ENCODE measurements around the gene RARRES2. TPM values are rescaled to one million over a fixed set of nuclear protein-coding genes. Genes with fewer than 3 reads are reported as not detected.
"Not testable (repeated sequence)": the region's sequence is repeated elsewhere in the genome, so short reads cannot be mapped to it uniquely, and the experiment has no call there.

The RARRES2 gene
- 48.7 and 50.4 TPM in 2 replicates for total RNA-seq (2014; rRNA removed; shearing (Covaris generic))

DNA sequence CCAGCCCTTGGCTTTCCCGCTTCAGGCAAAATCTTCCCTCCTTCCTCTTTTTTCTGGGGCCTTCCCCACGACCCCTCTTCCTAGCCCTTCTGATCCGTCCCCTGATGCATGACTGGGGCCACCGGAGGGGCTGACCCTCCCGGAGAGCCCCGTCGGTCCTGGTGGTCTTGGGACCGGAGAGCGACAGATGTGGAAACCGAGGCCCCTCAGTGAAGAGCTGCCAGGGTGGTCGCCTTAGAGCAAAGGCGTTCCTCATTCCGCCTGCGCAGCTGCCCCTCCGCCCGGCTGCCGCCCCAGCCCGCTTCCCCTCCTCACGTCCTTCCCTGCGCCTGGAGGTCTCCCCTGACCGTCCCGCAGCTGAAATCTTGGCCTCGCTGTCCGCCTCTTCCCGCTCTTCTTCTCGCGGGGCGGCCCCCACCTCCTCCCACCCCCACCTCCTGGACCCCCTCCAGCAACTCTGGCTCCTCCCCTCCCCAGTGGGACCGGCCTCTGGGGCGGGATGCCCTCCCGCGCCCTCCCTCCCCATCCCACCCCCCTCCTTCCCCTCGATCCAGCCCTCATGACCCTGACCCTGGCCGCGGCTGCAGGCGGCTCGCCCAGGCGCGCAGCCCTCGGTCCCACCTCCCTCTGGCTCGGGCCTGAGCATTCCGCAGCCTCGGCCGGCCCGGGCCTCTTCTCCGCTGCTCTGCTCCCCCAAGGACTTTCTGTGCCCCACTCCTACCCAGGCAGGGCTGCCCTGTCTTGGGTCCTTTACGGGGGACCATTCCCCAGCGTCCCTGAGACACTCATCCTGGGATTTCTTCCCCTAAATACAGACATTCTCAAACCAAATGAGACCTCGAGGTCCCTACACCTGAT, at the start of gene RARRES2:
RARRES2 (minus strand) TSS at position 367 of the 858 bp plus-strand sequence. CDS start 1,020 bp downstream, outside the sequence.
- DNase-seq (ENCODE audit: low spot score) = no peak

GRCh38 chr7:150390205-150390604, 48.8 kb upstream of the RARRES2 start:
- DNase-seq (ENCODE audit: low spot score) = no peak

DNA sequence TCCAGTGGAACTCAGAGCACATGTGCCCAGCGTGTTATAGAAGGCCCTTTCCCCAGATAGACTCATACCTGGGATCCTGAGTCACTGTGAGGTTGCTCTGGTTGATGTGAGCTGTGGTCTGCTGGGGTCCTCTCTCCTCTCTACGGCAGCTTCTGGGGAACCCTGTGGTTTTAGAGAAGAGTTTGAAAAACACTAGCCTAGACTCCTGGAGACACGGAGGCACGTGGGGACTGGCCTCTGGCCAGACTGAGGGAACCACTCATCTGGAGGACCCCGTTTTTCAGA, 48.0 kb upstream of the RARRES2 start:
- no peak for DNase-seq (ENCODE audit: low spot score)

- no peak for DNase-seq (ENCODE audit: low spot score)
These were observed 47.5 kb upstream of the RARRES2 start for GRCh38 chr7:150388709-150389531.

DNA sequence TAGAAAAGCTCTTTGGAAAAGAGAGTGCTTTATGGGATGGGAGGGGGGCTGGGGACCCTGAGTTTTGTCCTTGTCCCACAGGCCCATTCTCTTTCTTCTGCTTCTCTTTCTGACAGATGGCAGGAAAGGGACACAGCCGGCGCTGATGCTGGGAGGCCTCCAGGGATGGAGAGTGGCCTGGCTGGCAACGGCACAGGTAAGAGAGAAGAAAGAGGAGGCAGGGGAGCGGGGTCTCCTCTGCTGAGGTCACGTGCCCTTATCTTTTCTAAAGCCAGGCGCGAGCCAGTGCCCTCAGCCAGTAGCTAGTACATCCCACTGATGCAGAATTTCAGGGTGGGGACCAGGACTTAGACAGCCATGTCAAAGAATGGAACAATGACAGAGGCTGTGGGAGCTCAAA, 46.9 kb upstream of the RARRES2 start:
- DNase-seq (ENCODE audit: low spot score) = no peak

- not testable (repeated sequence) for DNase-seq (ENCODE audit: low spot score)
These were observed 44.5 kb upstream of the RARRES2 start for GRCh38 chr7:150385884-150386283.

DNA sequence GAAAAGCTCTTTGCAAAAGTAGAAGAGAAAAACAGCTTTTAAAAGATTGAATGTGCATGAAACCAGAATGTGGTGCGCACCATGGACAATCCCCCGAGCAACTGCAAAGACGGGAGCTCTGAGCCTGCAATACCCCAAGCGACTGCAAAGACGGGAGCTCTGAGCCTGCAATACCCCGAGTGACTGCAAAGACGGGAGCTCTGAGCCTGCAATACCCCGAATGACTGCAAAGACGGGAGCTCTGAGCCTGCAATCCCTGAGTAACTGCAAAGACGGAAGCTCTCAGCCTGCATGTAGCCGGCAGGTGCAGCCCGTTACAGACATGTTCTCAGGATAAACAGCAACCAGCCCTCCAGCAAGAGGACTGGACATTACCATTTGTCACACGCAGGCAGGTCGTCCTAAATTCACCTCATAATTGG, 43.9 kb upstream of the RARRES2 start:
- DNase-seq (ENCODE audit: low spot score) = no peak

DNA sequence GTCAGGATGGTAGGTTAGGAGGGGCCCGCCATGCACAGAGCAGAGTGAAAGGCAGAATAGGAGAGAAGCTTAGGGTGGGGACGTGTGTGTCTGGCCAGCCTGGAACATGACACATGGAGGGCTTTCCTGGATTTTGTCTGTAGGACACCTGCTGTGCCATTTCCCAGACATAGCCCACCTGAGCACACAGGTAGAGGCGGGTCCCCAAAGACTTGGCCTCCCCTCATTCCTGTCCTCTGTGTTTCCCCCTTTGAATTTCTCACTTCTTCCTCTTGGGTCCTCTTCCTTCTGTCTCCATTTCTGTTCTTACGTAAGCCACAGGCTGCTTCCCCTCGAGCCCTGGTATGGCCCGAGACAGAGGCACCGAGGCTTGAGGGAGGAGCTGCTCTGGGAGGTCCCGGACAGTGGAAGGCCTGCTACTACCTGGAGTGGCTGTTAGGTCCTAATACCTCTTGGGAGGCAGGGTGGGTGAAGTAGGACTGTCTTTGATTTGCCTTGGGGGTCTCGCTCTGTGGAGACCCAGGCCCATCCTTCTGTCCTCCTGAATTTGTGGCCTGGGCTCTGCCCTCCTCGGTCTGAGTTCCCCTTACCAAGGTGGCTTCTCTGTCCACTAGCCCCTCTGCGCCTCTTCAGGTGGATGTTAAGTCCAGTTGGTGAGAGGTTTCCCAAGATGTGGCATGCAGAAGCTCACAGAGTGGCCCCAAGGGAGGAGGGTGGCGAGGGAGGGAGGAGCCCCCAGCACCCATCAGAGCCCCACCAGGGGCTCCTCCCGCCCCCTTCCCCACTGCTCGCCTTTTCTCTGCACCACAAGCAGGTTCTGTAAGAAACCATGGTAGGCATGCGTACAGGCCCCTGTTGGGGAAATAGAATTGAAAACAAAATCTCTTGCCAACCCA, 43.2 kb upstream of the RARRES2 start:
- no peak for DNase-seq (ENCODE audit: low spot score)

DNA sequence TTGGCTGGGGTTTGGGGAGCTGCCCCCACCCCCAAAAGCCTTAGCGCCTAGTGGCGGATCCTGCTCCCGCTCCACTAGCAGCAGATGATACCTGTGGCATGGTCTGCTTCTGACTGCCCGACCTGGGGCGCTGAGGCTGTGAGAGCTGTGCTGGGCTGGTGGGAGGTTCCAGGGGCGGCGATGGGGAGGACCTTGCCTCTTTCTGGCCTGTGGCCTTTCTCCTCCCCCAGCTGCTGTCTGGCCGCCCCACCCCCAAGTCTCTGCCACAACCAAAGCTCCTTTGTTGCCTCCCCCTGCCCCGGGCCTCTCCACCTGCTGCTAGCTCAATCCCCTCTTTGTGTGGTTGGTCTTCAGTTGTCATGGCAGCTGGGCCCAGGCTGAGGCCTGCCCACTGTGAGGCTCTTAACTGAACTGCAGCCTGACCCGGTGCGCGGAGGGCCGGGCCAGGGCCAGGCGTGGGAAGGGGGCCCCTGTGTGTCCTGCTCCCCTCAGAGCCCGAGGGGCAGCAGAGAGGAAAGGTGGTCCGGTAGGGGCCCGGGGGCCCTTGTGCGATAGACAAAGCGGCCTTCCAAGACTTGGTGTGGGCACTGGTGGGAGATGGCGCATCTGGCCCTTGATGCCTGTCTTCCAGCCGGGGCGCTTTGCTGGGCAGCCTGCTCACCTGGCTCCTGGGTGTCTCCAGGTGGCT, 42.4 kb upstream of the RARRES2 start:
- no peak for DNase-seq (ENCODE audit: low spot score)

DNA sequence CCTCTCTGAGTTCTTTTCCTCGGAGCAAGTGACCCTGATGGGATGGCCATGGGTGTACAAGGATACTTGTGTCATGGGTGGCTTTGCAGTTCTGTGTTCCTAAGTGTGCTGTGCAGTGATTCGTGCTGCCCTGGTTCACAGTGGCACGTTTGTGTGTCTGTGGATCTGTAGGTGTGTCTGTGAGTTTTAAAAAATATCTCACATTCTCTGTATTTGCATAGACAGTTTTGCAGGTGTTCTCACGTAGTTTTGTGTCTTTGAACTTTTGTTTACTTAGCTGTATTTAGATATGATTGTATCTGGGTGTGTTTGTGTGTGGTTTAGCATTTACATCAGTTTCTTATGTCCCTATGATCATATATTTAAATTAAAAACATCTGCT, 41.4 kb upstream of the RARRES2 start:
- DNase-seq (ENCODE audit: low spot score) = no peak

DNA sequence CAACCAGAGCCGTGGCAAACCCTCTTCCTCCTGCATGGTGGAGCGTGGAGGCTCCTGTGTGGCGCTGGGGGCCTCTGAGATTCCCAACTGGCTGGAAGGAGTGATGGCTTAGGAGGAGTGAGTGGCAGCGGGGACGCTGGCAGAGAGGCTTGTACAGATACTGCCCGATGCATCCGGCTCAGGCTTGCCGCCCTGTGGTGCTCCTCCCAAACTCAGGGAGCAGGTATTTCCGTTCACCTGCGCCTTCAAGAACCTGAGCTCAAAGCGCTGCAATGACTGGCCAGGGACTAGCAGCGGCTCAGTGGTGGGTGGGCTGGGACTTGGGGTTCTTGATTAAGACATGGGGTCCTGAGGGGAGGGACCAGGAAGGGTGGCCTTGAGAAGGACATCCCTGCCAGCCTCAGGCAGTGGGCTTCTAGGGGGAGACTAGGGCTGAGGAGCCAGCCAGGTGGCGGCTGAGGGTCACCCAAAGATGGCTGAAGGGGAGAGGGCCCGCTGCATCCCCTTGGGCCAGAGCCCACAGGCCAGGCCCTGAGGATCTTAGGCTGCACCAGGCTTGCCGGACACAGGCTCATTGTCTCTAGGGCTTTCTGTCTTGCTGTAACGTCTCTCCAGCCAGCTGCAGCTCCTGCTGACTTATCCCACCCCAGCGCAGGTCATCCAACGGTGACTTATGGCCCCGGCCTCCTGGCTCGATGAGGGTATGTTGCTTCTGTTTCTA, 40.9 kb upstream of the RARRES2 start:
- no peak for DNase-seq (ENCODE audit: low spot score)

- no peak for DNase-seq (ENCODE audit: low spot score)
These were observed 40.3 kb upstream of the RARRES2 start for GRCh38 chr7:150381785-150382122.

- DNase-seq (ENCODE audit: low spot score) = no peak
These were observed 39.7 kb upstream of the RARRES2 start for GRCh38 chr7:150381096-150381495.

DNA sequence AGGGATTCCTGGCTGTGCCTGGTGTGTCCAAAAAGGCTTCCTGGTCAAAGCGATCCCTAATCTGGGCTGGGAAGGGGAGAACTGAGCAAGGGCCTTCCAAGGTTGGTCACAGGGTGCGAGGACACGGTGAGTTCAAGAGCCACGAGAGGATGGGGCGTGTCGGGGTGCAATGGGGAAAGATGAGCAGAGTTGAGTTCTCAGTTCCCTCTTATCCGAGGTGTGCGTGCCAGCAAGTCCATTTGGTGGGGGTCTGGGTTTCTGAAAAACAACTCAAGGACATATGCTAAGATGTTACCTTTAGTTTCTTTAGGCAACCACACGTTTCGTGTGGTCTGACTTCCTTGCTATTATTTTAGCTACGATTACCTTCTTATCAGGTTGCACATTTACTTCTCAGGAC, 39.0 kb upstream of the RARRES2 start:
- DNase-seq (ENCODE audit: low spot score) = no peak

- DNase-seq (ENCODE audit: low spot score) = peak; percentile 50
These were observed 38.3 kb upstream of the RARRES2 start for GRCh38 chr7:150379441-150380379.

GRCh38 chr7:150378853-150379440, 37.5 kb upstream of the RARRES2 start, which contains the start of gene ZNF775:
Gene ZNF775, plus strand, starts transcription at chr7:150379330. Its CDS starts 9,141 bp downstream, at chr7:150388471.
- peak; percentile 88 for DNase-seq (ENCODE audit: low spot score)

DNA sequence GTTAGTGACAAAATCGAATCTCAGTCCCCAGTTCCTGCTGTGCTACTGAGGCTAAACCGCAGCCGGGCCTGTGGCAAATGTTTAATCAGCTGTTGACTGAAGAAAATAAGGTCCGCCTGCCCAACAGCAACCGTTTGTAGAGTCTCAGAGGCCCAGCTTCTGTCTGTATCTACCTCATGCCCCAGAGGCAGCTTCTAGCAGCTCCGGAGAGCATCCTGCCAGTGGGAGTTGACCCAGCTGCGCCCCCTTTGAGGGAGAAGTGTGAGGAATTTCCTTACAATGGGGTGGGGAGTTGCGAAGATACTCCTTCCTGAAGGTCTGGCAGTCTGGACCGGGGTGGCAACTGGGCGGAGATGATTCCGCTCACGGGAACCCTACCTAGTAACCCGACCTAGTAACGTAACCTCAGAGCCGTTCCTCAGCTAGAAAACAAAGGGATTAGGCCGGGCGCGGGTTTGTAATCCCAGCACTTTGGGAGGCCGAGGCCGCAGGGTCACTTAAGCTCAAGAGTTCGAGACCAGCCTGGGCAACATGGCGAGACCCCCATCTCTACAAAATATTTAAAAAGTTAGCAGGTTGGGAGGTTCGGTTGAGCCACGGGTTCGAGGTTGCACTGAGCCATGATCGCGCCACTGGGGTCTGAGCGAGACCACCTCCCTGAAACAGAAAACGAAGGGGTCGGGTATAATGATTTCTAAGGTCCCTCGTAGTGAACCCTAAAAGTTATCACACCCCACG, 36.9 kb upstream of the RARRES2 start:
- peak; percentile 90 for DNase-seq (ENCODE audit: low spot score)

DNA sequence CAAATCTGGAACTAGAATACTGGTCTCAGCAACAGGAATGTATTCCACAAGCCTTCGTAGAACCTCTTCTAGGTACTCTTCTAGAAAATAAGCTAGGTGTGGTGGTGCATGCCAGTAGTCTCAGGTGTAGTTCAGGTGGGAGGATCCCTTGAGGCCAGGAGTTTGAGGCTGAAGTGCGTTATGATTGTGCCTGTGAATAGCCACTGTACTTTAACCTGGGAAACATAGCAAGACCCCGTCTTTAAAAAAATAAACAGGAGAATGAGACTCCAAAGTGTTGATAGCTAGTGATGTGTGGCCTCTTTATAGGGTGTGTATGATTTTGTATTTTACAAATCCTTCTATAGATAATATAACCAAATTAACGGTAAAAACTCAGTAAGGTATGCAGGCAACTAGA, 36.2 kb upstream of the RARRES2 start:
- no peak for DNase-seq (ENCODE audit: low spot score)
